Right atrium auricular region (tissue), 2 donors: ENCODE results near the gene HNRNPU. TPM values are rescaled to one million over a fixed set of nuclear protein-coding genes. Genes with fewer than 3 reads are reported as not detected.

ENCODE experiments used
- DNase-seq: peaks from one replicate; pipeline ENCODE4 v3.0.0-alpha.2; 2019; ENCODE audit warnings: low spot score
- H3K27ac ChIP-seq, 2 donors: fragments of 200-600 bp; sonication (generic); 1 replicate in 1 of 2; 2 replicates in 1 of 2; pipeline ENCODE4 v1.5.1; 2016 to 2019
- H3K27me3 ChIP-seq, 2 donors: fragments of 200-600 bp; sonication (generic); one replicate each; pipeline versions ENCODE4 v1.5.1 to v1.6.0; 2017 to 2019
- H3K36me3 ChIP-seq: fragments of 200-600 bp; sonication (generic); one replicate; pipeline ENCODE4 v1.5.1; 2016
- H3K4me1 ChIP-seq, 2 donors: fragments of 200-600 bp; sonication (generic); one replicate each; pipeline versions ENCODE4 v1.5.1 to v1.6.0; 2017 to 2019
- H3K4me3 ChIP-seq, 2 donors: fragments of 200-600 bp; sonication (generic); 1 replicate in 1 of 2; 2 replicates in 1 of 2; pipeline ENCODE4 v1.5.1; 2017 to 2019; ENCODE audit warnings: mild to moderate bottlenecking in 1 of 2, moderate library complexity in 1 of 2
- H3K9me3 ChIP-seq, 2 donors: fragments of 200-600 bp; sonication (generic); one replicate each; pipeline ENCODE4 v1.5.1; 2019
- CTCF ChIP-seq, 2 donors: fragments of 200-600 bp; sonication (generic); IDR thresholded peaks; one replicate each; pipeline ENCODE4 v1.5.1; 2019; ENCODE audit warnings: antibody characterized with exemption in 2 of 2
- total RNA-seq, 2 donors: library from RNA; depleted of rRNA; stranded (reverse); fragments of >200 nt; gene quantifications; one replicate each; pipeline ENCODE4 v1.1.0, GENCODE V29; 2016

The HNRNPU gene
- 100 to 1,000 TPM; 175 to 206 TPM for total RNA-seq

DNA sequence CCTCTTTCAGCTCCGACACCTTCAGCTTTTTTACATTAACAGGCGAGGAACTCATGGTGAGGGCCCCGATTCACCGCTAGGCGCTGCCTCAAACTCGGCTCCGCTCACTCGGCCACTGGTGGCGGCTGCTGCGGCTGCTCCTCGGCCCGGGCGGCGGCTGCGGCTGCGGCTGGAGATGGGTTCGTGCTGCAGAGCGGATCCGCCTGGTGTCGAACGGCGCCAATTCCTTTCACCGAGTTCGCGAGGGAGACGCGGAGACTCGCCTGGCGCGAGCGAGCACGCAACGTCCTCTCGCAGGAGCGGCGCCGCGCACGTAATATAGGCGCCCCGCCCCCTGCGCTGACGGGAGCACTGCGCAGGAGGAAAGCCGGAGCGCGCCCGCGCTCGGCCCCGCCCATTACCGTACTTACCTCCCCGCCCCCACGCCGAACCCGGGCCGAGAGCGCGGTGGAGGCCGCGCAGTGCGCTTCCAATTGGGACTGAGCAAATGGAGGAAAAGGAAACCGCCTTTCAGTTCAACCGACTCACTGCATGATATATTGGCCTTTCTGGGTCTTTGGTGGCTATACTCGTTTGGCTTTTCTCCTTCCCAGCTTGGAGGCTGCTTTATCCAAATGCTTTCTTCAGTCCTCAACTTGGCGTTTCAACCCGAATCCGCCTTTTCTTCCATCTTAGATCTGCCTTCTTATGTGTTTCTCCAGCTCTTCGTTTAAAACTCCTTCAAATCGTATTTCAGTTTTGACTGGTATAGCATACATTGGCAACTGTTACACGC, at the start of gene HNRNPU:
Gene HNRNPU (minus strand): TSS at position 291 of the 775 bp plus-strand sequence. CDS start 236 bp downstream, at position 55.
- peaks cover 32% of the 10 kb centered on the region for H3K36me3 ChIP-seq
- DNase-seq = peak; percentile 97
- peak in 1 of 2 donors; percentile 40 for TF ChIP-seq CTCF (IDR thresholded peaks at IDR 0.05)
- H3K27me3 ChIP-seq = no peaks in the 10 kb centered on the region
- H3K9me3 ChIP-seq = no peaks in the 10 kb centered on the region
- H3K4me1 ChIP-seq = peaks cover 0 to 42% of the 10 kb centered on the region in 2 donors
- H3K27ac ChIP-seq = peak within 1 kb of the TSS; percentile 100
- H3K4me3 ChIP-seq = peak within 1 kb of the TSS; percentile 90 to 99

- Histone ChIP-seq H3K27me3 (no peaks in the 10 kb centered on the region), H3K27ac (no peak overlapping the region)
- no peak for TF ChIP-seq CTCF (IDR thresholded peaks at IDR 0.05)
These were observed 49.5 kb upstream of the HNRNPU start for GRCh38 chr1:244913806-244914205.

DNA sequence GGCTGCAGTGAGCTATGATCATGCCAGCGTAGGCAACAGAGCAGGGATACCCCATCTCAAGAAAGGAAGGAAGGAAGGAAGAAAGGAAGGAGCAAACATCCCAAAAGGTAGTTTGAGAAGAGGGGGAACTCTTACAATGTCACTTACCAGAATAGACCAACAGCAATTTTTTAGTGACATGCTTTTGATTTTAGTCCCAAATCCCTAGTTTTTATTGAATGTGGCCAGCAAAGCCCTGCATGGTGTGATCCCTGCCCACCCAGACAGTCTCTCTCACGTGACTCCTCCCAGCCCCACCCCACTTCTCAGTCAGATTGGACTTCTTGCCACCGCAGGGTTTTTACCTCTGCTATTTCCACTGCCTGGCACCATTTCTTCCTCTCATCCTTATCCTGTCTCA, 39.8 kb upstream of the HNRNPU start:
- Histone ChIP-seq H3K27me3 (no peaks in the 10 kb centered on the region), H3K4me3 (no peak overlapping the region), H3K9me3 (no peaks in the 10 kb centered on the region), H3K36me3 (no peaks in the 10 kb centered on the region), H3K27ac (no peak overlapping the region), H3K4me1 (no peaks in the 10 kb centered on the region)
- TF ChIP-seq CTCF (IDR thresholded peaks at IDR 0.05) = no peak
- DNase-seq = no peak

More at GRCh38 chr1:244913806-244914205, 49.5 kb upstream of the HNRNPU start:
- Histone ChIP-seq H3K4me1 (no peaks in the 10 kb centered on the region), H3K4me3 (no peak overlapping the region), H3K9me3 (no peaks in the 10 kb centered on the region), H3K36me3 (no peaks in the 10 kb centered on the region)
- DNase-seq = no peak

DNA sequence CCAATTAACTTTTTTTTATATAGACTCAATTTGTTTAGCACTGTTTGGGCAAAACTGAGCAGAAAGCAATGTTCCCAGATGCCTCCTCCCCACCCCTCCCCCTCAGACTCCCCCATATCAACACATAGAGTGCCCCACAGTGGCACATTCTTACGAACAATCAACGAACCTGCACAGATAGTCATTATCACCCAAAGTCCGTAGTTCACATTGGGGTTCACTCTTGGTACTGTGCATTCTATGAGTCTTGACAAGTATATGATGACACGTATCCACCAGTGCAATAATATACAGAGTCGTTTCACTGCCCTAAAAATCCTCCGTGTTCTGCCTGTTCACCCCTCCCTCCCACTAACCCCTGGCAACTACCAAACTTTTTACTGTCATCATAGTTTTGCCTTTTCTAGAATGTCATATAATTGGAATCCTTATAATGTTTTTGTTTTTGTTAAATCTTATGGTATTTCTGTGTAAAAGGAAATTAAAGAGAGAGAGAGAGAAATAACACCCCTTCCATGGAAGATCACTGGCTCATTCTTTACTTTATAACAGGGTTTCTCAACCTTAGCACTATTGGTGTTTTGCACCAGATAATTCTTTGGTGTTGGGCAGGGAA, 37.2 kb upstream of the HNRNPU start:
- no peak overlapping the region for H3K27ac ChIP-seq
- no peaks in the 10 kb centered on the region for H3K9me3 ChIP-seq
- H3K4me3 ChIP-seq = no peak overlapping the region
- no peak for DNase-seq
- no peaks in the 10 kb centered on the region for H3K27me3 ChIP-seq
- H3K36me3 ChIP-seq = no peaks in the 10 kb centered on the region
- TF ChIP-seq CTCF (IDR thresholded peaks at IDR 0.05) = no peak
- no peaks in the 10 kb centered on the region for H3K4me1 ChIP-seq

- no peak for DNase-seq
- Histone ChIP-seq H3K27ac (no peak overlapping the region), H3K4me1 (no peaks in the 10 kb centered on the region), H3K4me3 (no peak overlapping the region), H3K9me3 (no peaks in the 10 kb centered on the region), H3K27me3 (no peaks in the 10 kb centered on the region), H3K36me3 (no peaks in the 10 kb centered on the region)
- TF ChIP-seq CTCF (IDR thresholded peaks at IDR 0.05) = no peak
These were observed 33.3 kb upstream of the HNRNPU start for GRCh38 chr1:244897476-244898254.
